ENCODE measurements around the gene HOXC4.

- no peak for TF ChIP-seq EZH2phosphoT487 (IDR thresholded peaks at IDR 0.05; ENCODE audit: insufficient read depth, low read depth)
- TF ChIP-seq EZH2 (IDR thresholded peaks at IDR 0.05; ENCODE audit: insufficient read depth, poor library complexity, severe bottlenecking), result no peak
Measured at GRCh38 chr12:54055552-54055951, 1.9 kb downstream of the HOXC4 start.

Data from GM23248 (cell line).